AG04449 (cell line): ENCODE measurements around the gene KCNE4.

ENCODE experiments used
- CTCF ChIA-PET: fragments of 350-600 bp; formaldehyde crosslinking; extraction: SDS; loops from one replicate; lab custom pipeline; 2021; ENCODE audit warnings: antibody characterized with exemption; lab: Yijun Ruan, JAX
- POLR2A ChIA-PET: fragments of 400-600, 350-600 bp; formaldehyde crosslinking; extraction: SDS; loops from one replicate; lab custom pipeline; 2020; ENCODE audit warnings: antibody characterized with exemption, inconsistent platforms; lab: Yijun Ruan, JAX
- DNase-seq: peaks from one replicate; pipeline ENCODE4 v3.0.0-alpha.2; 2010; ENCODE audit warnings: low read depth, low spot score
- H3K4me3 ChIP-seq: 2 replicates; pipeline ENCODE4 v1.5.1; 2011; ENCODE audit warnings: low read depth, mild to moderate bottlenecking, control low read depth, low read length
- CTCF ChIP-seq: IDR thresholded peaks from one replicate; pipeline ENCODE4 v1.5.1; 2011; ENCODE audit warnings: mild to moderate bottlenecking, moderate library complexity, low read length, control low read depth, inconsistent platforms; ENCODE audit not compliant: insufficient read depth; ENCODE audit errors: missing control alignments

KCNE4 gene

DNA sequence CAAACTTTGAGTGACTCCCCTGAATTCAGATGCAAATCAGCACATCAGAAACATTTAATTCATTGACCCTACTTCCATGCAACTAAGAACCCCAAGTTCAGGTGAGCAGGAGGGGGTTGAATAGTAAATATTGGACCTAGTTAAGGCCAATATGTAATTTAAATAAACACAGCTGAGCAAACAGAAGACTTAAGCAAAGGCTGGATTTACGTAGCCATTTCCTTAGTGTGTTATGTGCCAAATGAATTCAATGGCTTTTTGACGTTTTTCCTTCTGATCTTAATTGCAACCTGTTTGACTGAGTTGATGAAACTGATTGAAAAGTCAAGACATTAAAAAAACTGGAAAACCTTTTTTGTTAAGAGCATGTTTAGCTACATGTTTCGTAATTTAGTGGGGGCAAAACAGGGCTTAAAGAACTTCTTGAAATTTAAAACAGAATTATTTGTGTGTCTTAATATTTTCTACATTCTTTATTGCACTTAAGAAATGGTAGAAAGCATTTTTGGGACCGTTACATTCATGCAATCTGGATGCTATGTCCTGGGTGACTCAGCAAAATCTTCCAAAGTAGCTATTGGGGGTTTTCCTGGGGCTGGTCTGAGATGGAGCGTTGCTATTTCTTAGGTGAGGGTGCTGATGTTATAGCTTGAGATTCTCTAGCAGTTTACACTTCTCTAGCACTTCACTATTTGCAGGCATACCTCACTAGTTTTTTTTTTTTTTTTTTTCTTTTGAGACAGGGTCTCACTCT is 25.5 kb upstream of the KCNE4 start:
- POLR2A ChIA-PET: no interaction called here
- no peak for DNase-seq
- H3K4me3 ChIP-seq: no peak overlapping the region
- no peak for TF ChIP-seq CTCF
- CTCF ChIA-PET: interaction anchor here (1.0 to 1.5 kb wide), 6 partner anchors 14 to 67 kb away, joined by 3 to 5 read pairs (median 3); no protein-coding TSS in a partner anchor

DNA sequence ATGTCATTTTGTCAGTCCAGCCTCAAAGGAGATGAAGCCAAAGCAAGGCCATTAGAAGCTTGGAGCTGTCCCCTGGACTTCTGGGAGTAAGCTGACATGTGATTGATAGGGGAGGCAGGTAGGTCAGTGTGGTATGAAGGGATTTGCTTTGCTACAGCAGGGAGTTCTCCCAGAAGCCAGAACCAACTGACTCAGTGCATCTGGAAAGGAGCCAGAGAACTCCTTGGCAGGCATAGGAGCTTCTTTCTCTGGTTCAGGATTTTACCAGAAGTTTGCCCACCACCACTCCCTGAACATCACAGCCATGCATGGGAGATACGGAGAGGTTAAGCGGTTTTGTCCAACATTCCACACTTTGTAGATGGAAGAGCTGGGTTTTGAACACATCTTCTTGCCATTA is 24.5 kb upstream of the KCNE4 start:
- no peak overlapping the region for H3K4me3 ChIP-seq
- no peak for DNase-seq
- ChIA-PET POLR2A (interaction anchor here (0.6 to 1.1 kb wide), 2 partner anchors 49 to 100 kb away, joined by 3 read pairs; no protein-coding TSS in a partner anchor), CTCF (interaction anchor here (0.8 kb wide), 1 partner anchor 70 kb away, joined by 3 read pairs; no protein-coding TSS in a partner anchor)
- TF ChIP-seq CTCF: no peak

DNA sequence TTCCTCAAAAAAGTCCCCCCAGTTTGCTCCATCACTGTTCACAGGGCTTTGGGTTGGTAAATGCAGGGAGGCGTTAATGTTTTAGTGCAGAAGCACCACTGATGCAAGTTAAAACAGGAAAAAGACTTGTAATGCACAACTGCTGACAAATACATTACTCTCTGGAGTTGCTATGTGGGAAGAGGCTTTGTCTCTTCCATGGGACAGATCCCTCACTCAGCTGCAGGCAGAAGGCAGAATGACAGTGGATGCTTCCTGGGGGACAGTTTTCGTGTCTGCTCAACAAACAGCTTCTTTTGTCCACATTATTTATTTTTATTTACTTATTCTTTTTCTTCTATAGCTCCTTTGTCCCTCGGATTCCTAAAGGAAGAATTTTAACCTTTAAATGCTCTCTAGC is 22.7 kb upstream of the KCNE4 start:
- ChIA-PET POLR2A (no interaction called here), CTCF (interaction anchor here (1.0 to 1.3 kb wide), 2 partner anchors 13 to 70 kb away, joined by 3 to 4 read pairs; no protein-coding TSS in a partner anchor)
- TF ChIP-seq CTCF: no peak
- DNase-seq: no peak
- no peak overlapping the region for H3K4me3 ChIP-seq

- ChIA-PET POLR2A (no interaction called here), CTCF (no interaction called here)
- DNase-seq: no peak
- no peak for TF ChIP-seq CTCF
- no peak overlapping the region for H3K4me3 ChIP-seq
Observed at GRCh38 chr2:223032187-223033142, 19.5 kb upstream of the KCNE4 start.

DNA sequence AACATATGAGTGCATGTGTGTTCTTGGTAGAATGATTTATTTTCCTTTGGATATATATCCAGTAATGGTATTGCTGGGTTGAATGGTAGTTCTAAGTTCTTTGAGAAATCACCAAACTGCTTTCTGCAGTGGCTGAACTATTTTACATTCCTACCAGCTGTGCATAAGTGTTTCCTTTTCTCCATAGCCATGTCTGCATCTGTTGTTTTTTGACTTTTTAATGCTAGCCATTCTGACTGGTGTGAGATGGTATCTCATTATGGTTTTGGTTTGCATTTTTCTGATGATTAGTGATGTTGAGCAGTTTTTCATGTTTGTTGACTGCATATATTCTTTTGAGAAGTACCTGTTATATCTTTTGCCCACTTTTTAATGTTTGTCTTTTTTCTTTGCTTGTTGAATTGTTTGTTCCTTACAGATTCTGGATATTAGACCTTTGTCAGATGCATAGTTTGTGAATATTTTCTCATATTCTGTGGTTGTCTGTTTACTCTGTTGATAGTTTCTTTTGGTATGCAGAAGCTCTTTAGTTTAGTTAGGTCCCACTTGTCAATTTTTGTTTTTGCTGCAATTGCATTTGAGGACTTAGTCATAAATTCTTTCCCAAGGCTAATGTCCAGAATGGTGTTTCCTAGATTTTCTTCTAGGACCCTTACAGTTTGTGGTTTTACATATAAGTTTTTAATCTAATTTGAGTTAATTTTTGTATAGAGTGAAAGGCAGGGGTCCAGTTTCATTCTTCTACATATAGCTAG is 17.6 kb upstream of the KCNE4 start:
- no peak for DNase-seq
- TF ChIP-seq CTCF: no peak
- no peak overlapping the region for H3K4me3 ChIP-seq
- CTCF ChIA-PET: interaction anchor here (1.0 kb wide), 1 partner anchor 53 kb away, joined by 3 read pairs; no protein-coding TSS in a partner anchor
- POLR2A ChIA-PET: no interaction called here
